HG02798 (cell line): Measurements from ENCODE around the gene KMT2E.
"Not testable (repeated sequence)": the region's sequence is repeated elsewhere in the genome, so short reads cannot be mapped to it uniquely, and the experiment has no call there.

Experiments
- ATAC-seq: cut with Tn5 transposase; IDR thresholded peaks from one replicate; pipeline ENCODE4 v1.9.1; 2021; ENCODE audit warnings: mild to moderate bottlenecking; ENCODE audit not compliant: unreplicated experiment, poor library complexity

KMT2E gene

DNA sequence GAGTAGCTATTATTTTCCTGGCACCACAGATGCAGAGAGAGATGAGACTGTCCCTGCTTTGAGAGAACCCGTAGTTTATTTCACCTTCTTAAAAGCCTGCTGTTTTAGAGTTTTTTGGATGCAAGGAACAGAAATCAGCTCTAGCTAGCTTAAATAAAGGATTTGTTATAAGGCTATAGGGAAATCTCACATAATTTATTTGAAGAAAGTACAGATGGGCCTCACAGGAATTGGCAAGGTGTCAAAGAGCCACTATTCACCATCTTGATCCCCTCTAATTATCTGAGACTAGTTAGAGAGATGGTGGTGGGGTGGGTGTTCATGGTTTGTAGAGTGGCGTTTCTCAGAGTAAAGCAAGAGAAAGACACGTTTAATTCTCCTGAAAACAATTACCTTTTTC lies 7.3 kb downstream of the KMT2E start:
- ATAC-seq = no peak

DNA sequence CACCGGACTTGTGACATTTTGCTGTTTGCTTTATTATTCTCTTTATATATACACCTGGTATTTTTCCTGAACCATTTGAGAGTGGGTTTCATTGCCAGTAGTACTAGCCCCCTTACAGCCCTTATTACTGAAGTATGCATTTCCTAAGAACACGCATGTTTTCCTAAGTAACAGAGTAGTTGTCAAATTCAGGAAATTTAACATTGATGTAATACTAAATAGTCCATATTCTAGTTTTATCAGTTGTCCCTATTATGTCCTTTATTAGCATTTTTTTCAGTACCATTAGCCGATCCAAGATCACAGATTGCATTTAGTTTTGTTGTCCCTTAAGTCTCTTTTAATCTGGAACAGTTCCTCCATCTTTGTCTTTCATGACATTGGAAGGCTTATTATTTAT lies 8.0 kb downstream of the KMT2E start:
- no peak for ATAC-seq

DNA sequence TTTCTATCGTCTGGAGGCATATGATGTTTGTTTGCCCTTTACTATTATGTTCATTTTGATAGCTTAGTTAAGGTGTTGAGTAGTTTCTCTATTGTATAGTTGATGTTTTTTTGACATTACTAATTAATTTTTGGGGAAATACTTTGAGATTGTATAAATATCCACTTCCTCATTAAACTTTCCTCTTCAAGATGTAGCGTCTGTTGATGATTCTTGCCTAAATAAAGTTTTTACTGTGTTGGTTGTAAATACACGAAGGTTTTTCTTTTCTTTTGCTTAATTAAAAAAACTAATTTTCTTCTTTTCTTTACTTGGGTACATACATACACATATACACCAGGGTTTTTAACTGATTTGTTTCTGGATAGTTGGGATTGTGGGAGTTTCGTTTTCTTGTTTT lies 8.5 kb downstream of the KMT2E start:
- no peak for ATAC-seq

DNA sequence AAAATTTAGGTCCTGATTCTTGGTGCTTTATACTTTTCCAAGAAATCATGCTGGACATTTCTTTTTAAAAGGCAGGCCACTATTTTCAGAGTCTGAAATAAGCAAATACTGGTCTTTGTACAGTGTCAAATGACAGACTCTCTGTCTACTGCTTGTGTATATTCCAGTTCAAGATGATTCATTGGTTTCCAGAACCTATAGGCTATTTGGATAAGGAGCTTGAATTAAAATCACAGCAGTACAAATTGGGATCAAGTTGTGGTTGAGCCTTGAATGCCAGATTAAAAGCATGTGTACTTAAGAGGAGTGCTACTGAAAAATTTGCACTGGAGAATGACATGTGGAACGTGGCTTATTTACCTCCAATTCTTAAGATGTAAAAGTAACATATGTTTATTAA lies 10.7 kb downstream of the KMT2E start:
- no peak for ATAC-seq

DNA sequence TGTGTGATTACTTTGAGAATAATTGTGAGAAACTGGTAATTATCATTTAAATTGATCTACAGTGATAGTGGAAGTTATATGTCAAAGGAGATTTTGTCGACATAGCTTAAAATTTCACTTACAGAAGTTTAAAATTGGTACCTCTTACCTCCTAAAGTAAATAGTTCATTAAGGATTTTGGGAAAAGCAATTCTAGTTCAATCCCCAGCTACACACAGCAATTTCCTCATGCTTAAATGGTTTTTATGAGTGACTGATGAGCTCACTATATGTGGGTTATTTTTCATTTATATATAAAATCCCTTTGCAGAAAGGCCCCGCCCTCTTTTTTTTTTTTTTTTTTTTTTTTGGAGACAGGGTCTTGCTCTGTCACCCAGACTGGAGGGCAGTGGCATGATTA lies 12.7 kb downstream of the KMT2E start:
- no peak for ATAC-seq

DNA sequence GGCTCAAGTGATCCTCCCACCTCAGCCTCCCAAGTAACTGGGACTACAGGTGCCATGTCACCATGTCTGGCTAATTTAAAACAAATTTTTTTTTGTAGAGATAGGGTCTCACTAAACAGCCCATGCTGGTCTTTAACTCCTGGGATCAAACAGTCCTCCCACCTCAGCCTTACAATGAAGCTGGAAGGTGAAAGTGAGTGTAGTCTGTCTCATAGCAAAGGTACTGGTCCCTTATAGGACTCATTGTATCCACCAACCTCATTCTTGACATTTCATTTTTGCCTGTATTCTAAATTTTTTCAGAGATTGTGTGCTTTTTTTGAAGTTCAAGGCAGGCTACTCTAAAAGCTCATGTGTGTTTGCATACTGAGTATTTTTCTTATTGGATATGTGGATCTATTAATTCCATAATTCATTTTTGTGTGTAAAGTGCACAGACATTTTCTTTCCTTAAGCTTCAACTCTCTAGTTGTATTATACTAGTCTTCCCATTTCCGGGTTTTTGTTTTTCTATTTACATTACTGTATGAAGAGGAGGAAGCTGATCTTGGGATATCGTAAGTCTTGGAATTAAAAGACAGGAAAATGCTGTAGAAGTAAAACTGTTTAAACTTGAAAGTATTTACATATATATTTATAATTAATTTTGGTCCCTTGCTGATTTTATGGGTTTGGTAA lies 13.3 kb downstream of the KMT2E start:
- no peak for ATAC-seq

DNA sequence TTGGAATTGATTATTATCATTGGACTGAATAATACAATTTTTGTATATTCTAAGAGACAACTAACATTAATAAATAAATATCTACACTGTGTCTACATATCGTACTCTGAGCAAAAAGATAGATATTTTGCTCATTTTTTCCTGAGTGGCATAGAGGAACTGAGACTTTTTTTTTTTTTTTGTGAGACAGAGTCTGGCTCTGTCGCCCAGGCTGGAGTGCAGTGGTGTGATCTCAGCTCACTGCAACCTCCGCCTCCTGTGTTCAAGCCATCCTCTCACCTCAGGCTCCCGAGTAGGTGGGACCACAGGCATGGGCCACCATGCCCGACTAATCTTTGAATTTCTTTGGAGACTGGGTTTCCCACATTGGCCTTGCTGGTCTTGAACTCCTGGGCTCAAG lies 14.0 kb downstream of the KMT2E start:
- peak; percentile 45 for ATAC-seq

DNA sequence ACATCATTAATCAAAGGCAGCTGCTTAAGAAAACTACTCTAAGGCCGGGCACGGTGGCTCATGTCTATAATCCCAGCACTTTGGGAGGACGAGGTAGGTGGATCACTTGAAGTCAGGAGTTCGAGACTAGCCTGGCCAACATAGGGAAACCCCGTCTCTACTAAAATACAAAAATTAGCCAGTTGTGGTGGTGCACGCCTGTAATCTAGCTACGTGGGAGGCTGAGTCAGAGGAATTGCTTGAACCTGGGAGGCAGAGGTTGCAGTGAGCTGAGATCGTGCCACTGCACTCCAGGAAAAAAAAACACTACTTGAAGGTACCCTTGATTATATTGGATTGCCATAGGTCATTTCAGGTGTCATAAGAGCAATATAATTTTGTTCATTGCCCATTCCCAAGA lies 14.9 kb downstream of the KMT2E start:
- not testable (repeated sequence) for ATAC-seq

DNA sequence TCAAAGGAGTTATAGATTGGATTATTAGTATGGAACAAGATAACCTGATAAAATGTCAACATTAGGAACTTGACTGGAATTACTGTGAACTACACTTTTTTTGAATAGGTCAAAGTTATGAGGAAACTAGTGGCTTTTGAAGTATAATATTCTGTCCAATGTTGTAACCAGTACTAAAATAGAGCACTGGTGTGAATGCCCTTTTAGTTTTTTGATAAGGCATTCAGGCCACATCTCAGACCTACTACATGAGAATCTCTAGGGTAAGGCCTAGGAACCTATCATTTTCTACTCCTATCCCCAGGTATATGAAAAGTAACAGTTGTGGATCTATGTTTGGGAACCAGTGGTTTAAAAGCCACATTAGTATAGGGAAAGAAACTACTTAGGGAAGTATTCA lies 16.4 kb downstream of the KMT2E start:
- no peak for ATAC-seq

DNA sequence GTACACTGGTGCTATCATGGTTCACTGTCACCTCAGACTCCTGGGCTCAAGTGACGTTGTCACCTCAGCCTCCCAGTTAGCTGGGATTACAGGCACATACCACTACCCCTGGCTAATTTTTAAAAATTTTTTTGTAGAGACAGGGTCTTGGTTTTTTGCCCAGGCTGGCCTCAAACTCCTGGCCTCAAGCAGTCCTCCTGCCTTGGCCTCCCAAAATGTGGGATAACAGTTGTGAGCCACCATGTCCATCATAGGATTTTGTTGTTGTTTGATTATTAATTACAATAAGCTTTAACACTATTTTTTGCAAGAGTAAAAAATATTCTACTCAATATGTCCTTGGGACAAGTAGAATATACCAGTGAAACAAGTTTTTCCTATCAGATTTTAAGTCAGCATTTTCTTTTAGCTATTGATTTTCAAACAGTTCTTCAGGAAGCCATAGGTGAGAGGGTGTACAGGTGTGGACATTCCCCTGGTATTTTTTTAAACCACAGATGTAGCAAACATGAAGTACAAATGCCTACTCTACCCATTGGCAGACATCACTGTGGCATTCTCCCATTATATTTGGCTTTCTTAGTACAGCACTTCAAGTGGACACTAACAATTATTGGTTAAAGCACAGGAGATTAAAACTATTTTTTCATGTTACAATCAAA lies 18.7 kb downstream of the KMT2E start:
- no peak for ATAC-seq

DNA sequence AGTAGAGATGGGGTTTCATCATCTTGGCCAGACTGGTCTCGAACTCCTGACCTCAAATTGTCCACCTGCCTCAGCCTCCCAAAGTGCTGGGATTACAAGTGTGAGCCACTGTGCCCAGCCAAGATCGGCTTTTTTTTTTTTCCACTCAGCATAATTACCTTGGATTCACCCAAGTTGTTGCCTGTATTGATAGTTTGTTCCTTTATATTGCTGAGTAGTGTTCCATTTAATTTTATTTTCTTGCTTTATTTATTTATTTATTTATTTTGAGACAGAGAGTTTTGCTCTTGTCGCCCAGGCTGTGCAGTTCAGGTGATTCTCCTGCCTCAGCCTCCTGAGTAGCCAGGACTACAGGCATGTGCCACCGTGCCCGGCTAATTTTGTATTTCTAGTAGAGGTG lies 21.3 kb downstream of the KMT2E start:
- ATAC-seq = no peak

DNA sequence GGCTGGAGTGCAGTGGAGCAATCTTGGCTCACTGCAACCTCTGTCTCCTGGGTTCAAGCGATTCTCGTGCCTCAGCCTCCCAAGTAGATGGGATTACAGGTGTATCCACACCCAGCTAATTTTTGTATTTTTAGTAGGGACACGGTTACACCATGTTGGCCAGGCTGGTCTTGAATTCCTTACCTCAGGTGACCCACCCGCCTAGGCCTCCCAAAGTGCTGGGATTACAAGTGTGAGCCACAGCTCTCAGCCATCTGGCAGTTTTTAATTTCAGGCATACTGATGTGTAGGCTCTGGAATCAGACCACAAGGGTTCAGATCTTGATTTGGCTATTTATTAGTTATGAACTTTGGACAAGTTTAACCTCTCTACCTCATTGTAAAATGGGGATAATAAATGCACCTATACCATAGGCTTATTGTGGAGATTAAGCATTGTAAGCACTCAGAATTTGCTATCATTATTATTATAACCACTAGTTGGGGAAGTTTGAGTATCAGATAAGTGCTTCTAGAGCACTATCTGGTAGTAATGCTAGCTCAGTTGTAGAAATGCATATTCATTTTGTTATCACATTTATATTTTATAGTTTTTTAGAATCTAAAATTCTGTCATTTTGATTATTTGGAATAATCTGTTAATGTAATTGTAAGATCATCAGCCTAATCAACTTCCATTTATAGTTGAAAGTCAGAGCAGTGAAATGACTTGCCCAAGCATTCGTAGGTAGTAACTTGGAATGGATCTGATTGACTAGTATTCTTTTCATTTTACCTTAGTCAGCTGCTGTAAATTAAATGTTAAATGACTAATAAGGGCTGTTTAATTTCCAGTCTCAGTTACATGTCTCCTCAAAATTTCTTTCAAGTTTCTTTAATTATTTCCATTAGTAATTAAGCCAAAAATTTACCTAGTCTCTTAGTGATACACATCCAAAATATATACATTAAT lies 22.5 kb downstream of the KMT2E start:
- no peak for ATAC-seq

DNA sequence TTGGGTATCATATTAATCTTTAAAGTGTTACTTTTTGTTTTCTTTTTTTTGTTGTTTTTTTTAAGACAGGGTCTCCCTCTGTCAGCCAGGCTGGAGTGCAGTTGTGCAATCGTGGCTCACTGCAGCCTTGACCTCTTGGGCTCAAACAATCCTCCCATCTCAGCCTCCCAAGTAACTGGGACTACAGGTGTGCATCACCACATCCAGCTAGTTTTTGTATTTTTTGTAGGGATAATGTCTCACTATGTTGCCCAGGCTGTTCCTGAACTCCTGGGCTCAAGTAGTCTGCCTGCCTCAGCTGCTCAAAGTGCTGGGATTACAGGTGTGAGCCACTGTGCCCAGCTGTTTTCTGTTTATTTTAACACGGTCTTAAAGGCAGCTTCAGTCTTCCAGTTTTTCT lies 23.3 kb downstream of the KMT2E start:
- no peak for ATAC-seq

DNA sequence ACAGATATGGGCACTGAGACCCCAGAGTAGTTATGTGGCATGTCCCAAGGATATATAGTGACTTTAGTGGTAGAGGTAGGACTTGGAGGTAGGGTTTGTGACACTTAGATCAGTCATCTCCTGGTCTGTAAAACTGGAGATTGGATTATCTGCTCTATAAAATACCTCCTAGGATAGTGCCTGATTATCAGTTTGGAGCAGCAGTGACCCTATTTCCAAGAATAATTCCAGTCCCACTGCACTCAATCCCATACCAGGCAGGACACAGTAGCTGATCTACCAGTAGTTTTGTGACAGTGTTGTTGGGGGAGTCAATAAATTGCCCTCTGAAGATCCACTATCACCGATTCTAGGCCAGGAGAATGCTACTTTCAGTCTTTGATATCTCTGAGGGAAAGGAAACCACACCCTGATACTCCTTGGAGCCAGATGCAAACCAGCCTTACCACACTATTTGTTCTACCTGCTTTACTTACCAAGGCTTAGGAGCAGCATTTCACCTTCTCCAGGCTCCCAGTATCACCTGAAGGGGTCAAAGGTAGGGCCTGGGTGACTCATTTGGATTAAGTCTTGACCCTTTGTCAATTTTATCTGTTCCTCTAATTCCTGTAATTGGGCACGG lies 30.6 kb downstream of the KMT2E start:
- ATAC-seq = no peak

DNA sequence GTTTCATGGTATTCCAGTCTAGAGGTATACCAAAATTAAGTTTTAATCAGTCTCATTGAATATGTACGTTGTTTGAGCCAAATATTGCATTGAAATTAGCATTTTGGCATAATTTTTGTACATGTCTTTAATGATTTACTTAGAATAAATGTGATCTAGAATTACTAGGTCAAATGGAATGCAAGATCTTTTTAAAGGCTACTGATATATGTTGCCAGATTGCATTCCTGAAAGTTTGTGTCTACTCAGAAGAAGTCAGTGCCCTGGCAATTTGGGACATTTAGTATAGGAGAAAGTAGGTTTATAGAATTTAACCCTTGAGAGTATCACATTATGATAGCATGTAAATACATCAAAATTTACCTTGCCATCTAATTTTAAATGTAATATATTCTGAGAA lies 32.4 kb downstream of the KMT2E start:
- ATAC-seq = no peak

DNA sequence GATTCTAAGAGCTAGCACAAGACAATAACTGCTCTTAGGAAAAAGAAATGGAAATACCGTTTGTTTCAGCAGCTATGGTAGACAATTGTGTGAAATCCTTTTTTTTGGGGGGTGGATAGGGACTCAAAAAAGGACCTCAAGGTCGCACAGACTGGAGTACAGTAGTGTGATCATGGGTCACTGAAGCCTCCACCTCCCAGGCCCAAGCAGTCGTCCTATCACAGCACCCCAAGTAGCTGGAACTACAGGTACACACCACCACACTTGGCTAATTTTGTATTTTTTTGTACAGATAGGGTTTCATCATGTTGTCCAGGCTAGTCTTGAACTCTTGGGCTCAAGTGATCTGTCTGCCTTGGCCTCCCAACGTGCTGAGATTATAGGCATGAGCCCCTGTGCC lies 33.9 kb downstream of the KMT2E start:
- no peak for ATAC-seq

DNA sequence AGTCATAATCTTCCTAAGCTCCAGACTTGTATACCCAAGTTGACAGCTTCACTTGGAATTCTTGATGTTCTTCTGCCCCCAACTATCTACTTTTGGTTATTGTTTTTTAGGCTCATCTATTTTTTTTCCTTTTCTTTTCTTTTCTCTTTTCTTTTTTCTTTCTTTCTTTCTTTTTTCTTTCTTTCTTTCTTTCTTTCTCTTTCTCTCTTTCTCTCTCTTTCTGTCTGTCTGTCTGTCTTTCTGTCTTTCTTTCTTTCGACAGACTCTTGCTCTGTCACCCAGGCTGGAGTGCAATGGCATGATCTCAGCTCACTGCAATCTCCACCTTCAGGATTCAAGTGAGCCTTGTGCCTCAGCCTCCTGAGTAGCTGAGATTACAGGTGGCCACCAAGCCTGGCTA lies 36.5 kb downstream of the KMT2E start:
- no peak for ATAC-seq

DNA sequence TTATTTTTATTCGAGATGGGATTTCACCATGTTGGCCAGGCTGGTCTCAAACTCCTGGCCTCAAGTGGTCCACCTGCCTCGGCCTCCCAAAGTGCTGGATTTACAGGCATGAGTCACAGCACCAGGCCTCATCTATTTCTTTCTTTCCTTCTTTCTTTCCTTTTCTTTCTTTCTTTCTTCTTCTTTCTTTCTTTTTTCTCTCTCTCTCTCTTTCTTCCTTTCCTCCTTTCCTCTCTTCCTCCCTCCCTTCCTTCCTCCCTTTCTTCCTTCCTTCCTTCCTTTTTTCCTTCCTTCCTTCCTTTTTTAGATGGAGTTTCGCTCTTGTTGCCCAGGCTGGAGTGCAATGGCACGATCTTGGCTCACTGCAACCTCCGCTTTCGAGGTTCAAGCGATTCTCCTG lies 36.9 kb downstream of the KMT2E start:
- not testable (repeated sequence) for ATAC-seq

DNA sequence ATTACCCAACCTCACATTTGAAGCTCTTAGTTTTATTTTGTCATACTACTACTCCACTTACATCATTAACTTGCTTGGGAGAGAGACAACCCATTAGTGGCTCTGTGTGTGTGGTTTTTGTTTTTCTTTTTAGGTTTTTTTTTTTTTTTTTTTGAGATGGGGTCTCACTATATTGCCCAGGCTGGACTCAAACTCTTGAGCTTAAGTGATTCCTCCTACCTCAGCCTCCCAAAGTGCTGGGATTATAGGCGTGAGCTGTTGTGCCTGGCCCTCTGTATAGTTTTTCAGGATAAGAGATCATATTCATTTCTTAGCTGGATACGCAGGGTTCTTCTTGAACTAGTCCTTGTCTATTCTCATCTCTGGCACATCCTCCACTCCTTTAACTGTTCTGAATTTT lies 41.1 kb downstream of the KMT2E start:
- ATAC-seq = no peak

DNA sequence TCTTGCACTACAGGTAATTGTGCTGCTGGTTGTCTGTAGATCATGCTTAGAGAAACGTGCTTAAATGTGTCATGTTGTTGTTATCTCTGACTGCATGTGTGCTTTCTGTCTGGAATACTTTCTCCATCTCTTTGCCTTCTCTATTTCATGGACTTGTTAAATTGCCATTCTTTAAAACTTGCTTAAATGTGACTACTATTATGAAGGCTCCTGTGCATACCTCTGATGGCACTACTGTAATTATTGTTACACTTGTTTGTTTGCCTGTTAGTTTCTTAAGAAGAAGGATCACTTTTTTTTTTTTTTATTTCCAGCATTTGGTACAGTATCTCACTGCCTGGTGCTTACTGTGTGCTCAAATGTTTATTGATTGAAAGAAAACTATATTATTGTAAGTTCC lies 41.6 kb downstream of the KMT2E start:
- ATAC-seq = no peak

DNA sequence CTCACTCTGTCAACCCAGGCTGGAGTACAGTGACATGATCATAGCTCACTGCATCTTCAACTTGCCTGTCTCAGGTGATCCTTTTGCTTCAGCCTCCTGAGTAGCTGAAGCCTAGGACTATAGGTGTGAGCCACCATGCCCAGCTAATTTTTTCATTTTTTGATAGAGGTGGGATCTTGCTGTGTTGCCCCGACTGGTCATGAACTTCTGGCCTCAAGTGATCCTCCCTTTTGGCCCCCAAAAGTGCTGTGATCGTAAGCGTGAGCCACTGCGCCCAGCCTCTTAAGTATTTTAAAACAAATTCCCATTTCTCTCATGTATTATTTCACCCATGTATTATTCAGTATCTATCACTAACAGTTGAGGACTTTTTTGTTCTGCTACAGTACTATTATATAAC lies 43.5 kb downstream of the KMT2E start:
- ATAC-seq = no peak
